Epithelial cell of esophagus (primary cell): ENCODE measurements around the gene SLFNL1.
A peak's percentile ranks its signal among the peaks of the same experiment; 100 is the strongest.

Experiments
- DNase-seq: peaks from one replicate; pipeline ENCODE4 v3.0.0; 2010; ENCODE audit warnings: low read depth
- H3K4me3 ChIP-seq: 2 replicates; pipeline ENCODE4 v1.5.1; 2011; ENCODE audit warnings: mild to moderate bottlenecking, low read length, control low read depth
- TF ChIP-seq, protein P1 (sequence below): IDR thresholded peaks from 2 replicates; pipeline ENCODE4 v1.5.1; 2011; ENCODE audit warnings: low read depth, mild to moderate bottlenecking, low read length, control low read depth, inconsistent platforms; ENCODE audit not compliant: insufficient read depth; ENCODE audit errors: missing control alignments

The SLFNL1 gene

DNA sequence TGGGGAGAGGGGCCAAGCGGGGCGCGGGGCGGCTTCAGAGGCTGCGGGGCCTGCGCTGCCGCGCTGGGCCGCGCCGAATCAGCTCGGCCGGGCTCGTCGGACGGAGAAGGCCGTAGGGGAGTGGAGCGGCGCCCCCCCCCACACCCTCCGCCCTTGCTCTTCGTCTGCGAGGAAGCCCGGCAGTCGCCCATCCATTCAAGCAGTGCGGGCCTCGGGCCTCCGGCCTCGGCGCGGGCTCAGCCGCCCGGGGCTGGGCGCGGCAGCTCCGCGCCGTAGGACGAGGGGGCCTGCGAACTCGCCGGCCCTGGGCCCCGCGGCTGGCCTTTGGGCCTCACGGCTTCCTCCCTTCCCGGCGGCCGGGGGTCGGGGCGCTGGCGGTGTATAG is 41.5 kb downstream of the SLFNL1 start:
- no peak for DNase-seq
- TF ChIP-seq, protein P1, sequence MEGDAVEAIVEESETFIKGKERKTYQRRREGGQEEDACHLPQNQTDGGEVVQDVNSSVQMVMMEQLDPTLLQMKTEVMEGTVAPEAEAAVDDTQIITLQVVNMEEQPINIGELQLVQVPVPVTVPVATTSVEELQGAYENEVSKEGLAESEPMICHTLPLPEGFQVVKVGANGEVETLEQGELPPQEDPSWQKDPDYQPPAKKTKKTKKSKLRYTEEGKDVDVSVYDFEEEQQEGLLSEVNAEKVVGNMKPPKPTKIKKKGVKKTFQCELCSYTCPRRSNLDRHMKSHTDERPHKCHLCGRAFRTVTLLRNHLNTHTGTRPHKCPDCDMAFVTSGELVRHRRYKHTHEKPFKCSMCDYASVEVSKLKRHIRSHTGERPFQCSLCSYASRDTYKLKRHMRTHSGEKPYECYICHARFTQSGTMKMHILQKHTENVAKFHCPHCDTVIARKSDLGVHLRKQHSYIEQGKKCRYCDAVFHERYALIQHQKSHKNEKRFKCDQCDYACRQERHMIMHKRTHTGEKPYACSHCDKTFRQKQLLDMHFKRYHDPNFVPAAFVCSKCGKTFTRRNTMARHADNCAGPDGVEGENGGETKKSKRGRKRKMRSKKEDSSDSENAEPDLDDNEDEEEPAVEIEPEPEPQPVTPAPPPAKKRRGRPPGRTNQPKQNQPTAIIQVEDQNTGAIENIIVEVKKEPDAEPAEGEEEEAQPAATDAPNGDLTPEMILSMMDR = no peak
- H3K4me3 ChIP-seq = peak overlapping the region; percentile 67

DNA sequence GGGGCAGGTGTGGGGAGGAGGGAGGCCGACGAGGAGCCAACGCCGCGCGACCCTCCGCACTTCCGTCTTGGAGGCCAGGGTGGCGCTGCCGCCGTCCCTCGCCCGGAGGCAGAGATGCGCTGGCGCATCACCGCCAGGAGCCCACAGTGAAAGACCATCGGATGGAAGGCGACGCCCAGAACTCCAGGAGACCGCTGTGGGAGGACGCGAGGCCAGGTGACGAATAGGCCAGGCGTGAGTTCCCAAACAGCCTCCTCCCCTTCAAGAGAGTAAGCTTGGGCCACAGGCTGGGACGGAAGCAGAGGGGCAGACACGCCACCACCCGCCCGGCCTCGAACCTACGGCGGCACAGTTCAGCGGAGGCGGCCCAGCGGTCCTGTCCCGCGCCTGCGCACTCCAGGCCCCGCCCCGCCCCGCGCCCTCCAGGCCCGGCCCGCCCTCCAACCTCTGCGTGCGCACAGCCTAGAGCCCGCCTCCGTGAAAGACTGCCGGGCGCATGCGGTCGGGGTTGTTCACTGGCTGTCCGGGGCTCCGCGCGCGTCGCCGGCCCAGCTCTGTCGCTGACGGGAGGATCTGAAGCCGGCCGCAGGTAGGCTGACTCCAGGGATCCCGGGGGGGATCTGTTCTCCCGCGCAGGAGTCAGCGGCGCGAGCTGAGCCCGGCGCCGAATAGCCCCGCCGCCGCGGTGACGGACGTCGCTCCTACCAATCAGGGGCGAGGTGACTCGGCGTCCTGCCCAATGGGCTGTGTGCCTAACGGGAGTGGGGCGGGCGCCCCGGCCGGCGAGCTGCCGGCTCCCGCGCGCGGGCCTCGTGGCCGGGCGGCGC is 42.1 kb downstream of the SLFNL1 start, which contains the start of gene CTPS1:
CTPS1 (plus strand) TSS at position 456 of the 827 bp plus-strand sequence. CDS start 3,595 bp downstream, outside the sequence.
- TF ChIP-seq, protein P1 = peak; percentile 2
- peak; percentile 93 for DNase-seq
- H3K4me3 ChIP-seq = peak within 1 kb of the TSS; percentile 67

- no peak for DNase-seq
These were observed 42.7 kb downstream of the SLFNL1 start for GRCh38 chr1:40978886-40979240.

DNA sequence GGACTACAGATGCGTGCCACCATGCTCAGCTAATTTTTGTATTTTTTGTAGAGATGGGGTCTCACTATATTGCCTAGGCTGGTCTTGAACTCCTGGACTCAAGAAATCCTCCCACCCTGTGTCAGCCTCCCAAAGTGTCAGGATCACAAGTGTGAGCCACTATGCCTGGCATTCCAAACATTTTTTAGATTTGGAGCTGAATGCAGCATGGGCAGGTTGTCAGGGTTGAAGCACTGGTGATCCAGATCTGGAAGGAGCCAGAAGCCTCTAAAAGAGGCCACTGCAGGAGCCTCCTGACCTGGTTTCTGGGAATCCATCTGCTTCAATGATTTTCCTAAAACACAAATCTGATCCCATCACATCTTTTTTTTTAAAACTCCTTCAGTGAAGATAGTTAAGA is 43.8 kb downstream of the SLFNL1 start:
- H3K4me3 ChIP-seq = no peak overlapping the region
- DNase-seq = no peak
- TF ChIP-seq, protein P1 = no peak

More at GRCh38 chr1:40978886-40979240, 42.7 kb downstream of the SLFNL1 start:
- peak overlapping the region; percentile 67 for H3K4me3 ChIP-seq
- TF ChIP-seq, protein P1 = no peak

DNA sequence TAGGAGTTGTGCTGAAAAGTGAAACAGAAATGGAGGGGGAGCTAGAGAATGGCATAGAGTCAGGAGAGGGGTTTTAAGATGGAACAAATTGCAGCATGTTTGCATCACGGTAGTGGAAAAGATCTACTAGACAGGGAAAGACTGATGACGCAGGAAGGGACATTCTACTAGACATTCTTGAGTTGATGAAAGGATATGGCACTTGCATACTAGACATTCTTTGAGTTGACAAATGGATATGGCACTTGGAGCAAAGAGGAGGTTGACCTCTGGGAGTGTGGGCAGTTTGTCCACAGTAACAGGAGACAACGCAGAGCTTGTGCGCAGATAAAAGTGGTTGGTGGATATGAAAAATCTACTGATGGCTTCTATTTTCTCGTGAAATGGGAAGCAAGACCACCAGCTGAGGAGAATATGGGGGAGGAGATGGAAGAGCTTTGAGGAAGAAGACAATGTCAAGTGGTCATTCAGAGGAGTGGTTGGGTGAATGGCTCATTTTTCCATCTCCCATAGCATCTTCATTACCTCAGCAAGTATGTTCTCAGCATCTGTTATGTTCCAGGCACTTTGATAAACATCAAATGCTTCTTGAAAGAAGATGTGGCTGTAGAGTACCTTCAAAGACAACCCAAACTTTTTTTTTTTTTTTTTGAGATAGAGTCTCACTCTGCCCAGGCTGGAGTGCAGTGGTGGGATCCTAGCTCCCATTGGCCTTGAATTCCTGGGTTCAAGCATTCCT is 44.4 kb downstream of the SLFNL1 start:
- TF ChIP-seq, protein P1 = no peak
- H3K4me3 ChIP-seq = no peak overlapping the region
- no peak for DNase-seq

- TF ChIP-seq, protein P1 = no peak
- DNase-seq = no peak
- no peak overlapping the region for H3K4me3 ChIP-seq
These were observed 46.6 kb downstream of the SLFNL1 start for GRCh38 chr1:40974945-40975344.
